GM13977 (cell line): Measurements from ENCODE around the gene HSPA8.
"Not testable (repeated sequence)": the region's sequence is repeated elsewhere in the genome, so short reads cannot be mapped to it uniquely, and the experiment has no call there.

Experiments
- DNase-seq: peaks from one replicate; pipeline ENCODE4 v3.0.0; 2012; ENCODE audit warnings: low spot score
- CTCF ChIP-seq: IDR thresholded peaks from 2 replicates; pipeline ENCODE4 v1.5.1; 2012; ENCODE audit warnings: mild to moderate bottlenecking, control low read depth; ENCODE audit not compliant: insufficient read depth; ENCODE audit errors: extremely low read depth, missing control alignments
- in situ Hi-C: fragments of 300-500 bp; cut with MboI; formaldehyde crosslinking; loops from one replicate; pipeline ENCODE4 v1.12.0; 2022; ENCODE audit warnings: low sequenced_read_pairs, low pct_unique_long_range_greater_than_20kb, mixed read lengths, inconsistent platforms; ENCODE audit not compliant: unreplicated experiment

Gene HSPA8

GRCh38 chr11:123100379-123101085, 38.6 kb upstream of the HSPA8 start:
- in situ Hi-C loops: loop anchor here (25.0 kb wide), 1 partner anchor 462 kb away; no protein-coding TSS in a partner anchor
- TF ChIP-seq CTCF: no peak
- DNase-seq: no peak

DNA sequence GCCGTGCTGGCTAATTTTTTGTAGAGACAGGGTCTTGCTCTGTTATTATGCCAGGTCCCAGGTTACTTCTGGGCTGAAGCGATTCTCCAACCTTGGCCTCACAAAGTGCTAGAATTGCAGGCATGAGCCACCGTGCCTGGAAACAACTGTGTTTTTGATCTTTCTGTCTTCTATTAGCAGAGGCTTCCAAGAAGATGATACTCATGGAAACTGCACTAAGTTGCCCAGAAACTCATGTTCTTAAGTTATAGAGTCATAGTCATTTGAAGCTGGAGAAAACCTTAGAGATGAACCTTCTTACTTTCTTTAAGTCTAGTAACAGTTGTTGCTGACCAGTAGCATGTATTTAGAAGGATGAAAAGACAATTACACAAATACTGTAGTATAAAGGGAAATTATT, 37.1 kb upstream of the HSPA8 start:
- in situ Hi-C loops: no loop called here
- DNase-seq: no peak

GRCh38 chr11:123093739-123094138, 31.8 kb upstream of the HSPA8 start:
- DNase-seq: no peak
- no peak for TF ChIP-seq CTCF
- in situ Hi-C loops: no loop called here

More for the DNA sequence above, 37.1 kb upstream of the HSPA8 start:
- TF ChIP-seq CTCF: no peak

GRCh38 chr11:123091506-123091905, 29.6 kb upstream of the HSPA8 start:
- TF ChIP-seq CTCF: no peak
- in situ Hi-C loops: no loop called here

GRCh38 chr11:123090168-123090567, 28.2 kb upstream of the HSPA8 start:
- DNase-seq, in situ Hi-C loops: not testable (repeated sequence)

More at GRCh38 chr11:123091506-123091905, 29.6 kb upstream of the HSPA8 start:
- no peak for DNase-seq

DNA sequence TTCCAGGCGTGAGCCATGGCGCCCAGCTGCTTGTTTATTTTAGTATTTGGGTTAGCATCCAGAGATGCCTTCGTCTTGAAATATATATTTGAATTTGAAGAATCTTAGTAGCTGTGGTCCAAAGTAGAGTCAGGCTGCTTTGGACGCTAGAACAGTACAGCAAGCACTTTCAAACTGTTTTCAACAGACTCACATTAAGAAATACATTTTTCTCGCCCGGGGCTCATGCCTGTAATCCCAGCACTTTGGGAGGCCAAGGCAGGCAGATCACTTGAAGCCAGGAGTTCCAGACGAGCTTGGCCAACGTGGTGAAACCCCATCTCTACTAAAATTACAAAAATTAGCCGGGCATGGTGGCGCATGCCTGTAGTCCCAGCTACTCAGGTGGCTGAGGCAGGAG, 27.0 kb upstream of the HSPA8 start:
- DNase-seq, in situ Hi-C loops: not testable (repeated sequence)

- DNase-seq, in situ Hi-C loops: not testable (repeated sequence)
These were observed 25.7 kb upstream of the HSPA8 start for GRCh38 chr11:123087657-123088056.

DNA sequence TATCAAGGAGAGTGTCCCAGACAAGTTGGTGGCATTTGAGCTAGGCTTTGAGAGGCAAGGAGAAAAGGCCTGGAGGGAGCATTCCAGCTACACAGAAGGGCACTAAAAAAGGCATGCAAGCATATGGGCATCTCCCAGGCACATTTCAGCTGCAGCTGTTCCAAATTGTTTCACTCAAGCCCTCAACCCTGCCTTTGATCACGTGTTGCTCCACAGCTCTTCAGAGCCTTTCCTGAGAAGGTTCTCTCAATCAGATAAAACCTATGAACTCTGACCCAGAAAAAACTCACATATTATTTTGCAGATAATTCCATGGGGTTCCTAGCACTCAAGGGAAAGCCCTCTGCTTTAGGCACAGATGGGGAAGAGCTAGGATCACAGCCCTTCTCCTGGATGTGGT, 24.4 kb upstream of the HSPA8 start:
- in situ Hi-C loops: no loop called here
- DNase-seq: no peak

More for the DNA sequence above, 24.4 kb upstream of the HSPA8 start:
- no peak for TF ChIP-seq CTCF
